CD4-positive, alpha-beta T cell treated with Interleukin-15 for 1 hour (primary cell): ENCODE data around the gene CRB2.
"Not testable (repeated sequence)": the region's sequence is repeated elsewhere in the genome, so short reads cannot be mapped to it uniquely, and the experiment has no call there.

Experiments
- DNase-seq: peaks from one replicate; pipeline ENCODE4 v3.0.0-alpha.2; 2020

The CRB2 gene

GRCh38 chr9:123331346-123332060, 24.5 kb upstream of the CRB2 start:
- no peak for DNase-seq

GRCh38 chr9:123333058-123333669, 22.8 kb upstream of the CRB2 start:
- DNase-seq: not testable (repeated sequence)

DNA sequence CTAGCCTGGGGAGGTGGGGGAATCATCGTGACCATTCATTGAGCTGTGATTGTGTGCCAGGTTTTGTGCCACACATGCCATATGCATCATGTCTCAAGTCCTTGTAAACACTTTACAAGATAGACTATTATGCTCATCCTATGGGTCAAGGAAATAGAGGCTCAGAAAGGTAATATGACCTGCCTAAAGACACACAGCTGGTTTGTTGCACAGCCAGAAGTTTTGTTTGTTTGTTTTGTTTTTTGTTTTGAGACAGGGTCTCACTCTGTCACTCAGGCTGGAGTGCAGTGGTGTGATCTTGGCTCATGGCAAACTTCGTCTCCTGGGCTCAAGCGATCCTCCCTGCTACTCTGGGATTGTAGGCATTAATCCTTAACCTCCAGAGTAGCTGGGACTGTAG, 21.4 kb upstream of the CRB2 start:
- no peak for DNase-seq

GRCh38 chr9:123335193-123335985, 20.6 kb upstream of the CRB2 start:
- no peak for DNase-seq

DNA sequence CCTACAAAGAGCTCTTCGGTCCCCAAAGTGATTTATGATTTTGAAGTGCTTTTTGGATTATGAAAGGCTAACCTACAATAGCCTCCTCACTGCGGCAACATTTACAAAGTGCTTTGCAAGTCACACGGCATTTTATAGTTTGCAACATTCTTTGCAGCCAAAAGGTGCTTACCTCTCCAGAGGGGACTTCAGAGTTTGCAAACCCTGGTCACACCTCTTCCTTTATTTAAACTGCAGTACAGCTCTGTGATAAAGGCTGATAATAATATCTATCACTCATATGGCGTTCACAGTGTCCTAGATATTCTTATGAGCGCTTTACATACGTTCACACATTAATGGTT, 20.0 kb upstream of the CRB2 start:
- DNase-seq: no peak

DNA sequence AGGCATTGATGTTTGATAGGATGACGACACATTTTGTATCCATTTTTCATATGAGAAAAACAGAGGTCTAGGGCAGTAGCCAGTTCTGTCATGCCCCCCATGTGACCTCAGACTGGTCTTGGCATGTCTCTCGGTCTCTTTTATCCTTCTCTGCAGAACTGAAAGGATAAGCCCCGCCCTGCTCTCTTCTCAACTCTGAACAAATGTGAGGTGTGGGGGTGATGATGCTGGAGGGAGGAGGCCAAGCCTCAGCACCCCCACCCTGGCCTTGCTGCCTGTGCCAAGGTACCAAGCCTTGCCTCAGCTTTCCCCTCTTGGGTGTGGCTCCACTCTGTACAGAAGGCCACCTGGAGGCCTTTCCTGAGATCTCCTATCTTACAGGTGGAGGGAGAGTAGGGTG, 19.5 kb upstream of the CRB2 start:
- DNase-seq: no peak

GRCh38 chr9:123336959-123337358, 19.0 kb upstream of the CRB2 start:
- no peak for DNase-seq

DNA sequence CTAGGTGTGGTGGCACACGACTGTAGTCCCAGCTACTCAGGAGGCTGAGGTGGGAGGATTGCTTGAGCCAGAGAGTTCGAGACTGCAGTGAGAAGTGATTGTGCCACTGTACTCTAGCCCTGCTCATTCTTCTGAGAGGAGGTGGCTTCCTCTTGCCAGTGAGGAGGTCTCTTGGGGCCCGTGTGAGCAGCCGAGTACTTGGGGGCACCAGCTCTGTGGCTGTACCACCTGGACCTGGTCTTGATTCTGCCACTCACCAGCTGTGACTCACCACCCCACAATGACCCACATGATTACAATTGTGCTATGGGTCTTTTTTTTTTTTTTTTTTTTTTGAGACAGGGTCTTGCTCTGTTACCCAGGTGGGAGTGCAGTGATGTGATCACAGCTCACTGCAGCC, 18.0 kb upstream of the CRB2 start:
- DNase-seq: peak; percentile 77

DNA sequence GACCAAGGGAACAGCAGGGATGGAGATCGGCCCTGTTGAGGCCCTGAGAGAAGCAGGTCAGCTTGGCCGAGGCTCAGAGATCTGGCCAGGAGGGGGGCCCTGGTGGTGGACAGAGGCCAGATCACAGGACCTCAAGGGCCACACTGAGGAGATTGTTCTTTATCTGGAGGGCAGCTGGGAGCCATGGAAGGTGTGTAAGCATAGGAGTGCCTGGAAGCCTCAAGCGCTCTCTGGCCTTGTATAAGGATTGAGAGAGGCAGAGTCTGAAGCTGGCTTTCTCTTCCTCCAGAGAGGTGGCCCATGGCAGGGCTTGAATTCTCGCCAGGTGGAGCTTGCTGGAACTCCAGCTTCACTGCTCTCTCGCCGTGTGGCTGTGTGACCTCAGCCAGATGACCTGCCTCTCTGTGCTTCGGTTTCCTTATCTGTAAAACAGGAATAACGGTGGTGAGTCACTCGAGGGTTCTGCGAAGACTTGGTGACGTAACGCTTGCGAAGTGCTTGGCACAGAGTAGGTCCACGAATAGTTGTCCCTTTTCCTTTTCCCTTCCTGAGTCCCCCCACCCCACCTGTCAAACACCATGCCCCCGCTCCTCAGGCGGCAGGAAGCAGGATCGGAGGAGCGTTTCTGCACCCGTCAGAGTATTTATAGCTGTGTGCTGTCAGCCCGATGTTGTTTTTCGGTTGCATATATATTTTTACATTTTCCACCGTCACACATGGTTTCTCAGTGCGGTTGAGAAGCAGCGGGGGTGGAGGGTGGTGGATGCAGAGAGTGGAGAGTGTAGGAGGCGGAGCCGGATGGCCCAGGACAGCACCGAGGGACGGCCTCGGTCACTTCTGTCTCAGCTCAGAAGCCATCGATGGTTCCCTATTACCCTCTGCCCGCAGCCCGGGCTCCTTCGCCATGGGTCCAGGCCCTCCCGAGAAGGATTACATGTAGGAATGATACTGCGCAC, 17.0 kb upstream of the CRB2 start:
- peak; percentile 77 for DNase-seq

DNA sequence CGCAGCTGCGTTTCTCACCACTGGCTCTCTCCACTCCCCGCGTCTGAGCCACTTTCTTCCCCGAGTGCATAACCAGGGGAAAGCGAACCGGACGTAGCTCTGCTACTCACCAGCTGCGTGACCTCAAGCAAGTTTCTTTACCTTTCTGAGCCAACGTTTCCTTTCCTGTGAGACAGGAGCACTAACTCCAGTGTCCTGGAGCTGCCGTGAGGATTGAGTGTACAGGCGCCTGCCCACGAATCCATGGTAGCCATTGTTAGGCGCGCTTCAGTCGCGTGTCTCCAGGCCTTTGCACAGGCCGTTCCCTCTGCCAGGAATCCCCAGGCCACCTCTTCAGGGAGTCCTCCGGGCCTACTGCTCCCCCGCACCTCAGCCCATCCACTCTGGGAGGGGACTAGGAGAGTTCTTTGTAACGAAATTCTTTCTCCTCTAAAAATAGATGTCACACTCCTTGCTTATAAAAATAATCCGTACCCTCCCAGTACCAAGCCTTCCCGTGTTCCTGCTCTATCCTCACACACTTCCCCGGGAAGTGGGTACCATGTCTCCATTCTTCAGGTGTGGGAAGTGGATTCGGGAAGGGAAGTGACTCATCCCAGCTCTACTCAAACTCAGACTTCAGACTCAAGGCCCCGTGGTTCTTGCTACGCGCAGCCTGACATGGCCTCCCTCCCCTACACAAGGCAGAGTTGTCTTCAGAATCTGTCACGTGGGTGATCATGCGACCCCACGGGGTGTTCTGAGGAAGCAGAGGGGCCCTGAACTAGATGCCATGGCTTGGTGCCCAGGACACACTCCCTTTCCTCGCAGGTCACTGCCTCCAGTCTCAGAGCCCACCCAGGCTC, 16.1 kb upstream of the CRB2 start:
- DNase-seq: no peak

DNA sequence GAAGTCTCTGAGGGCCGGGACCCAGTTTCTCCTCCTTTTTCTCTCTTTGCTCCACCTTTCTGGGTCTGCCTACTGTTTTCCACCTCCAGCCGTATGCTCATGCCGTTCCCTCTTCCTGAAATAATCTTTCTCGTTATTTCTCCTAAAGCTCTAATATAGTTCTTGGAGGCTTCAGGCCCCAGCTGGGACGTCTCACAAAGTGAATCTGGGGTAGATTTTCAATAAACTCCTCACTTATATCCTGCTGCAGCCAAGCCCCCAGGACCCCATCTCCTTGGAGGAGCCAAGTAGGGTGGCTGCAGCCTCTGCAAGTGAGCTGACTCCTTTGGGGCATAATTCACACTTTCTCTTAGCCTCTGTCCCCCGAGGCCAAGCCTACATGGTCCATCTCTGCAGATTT, 14.2 kb upstream of the CRB2 start:
- no peak for DNase-seq

DNA sequence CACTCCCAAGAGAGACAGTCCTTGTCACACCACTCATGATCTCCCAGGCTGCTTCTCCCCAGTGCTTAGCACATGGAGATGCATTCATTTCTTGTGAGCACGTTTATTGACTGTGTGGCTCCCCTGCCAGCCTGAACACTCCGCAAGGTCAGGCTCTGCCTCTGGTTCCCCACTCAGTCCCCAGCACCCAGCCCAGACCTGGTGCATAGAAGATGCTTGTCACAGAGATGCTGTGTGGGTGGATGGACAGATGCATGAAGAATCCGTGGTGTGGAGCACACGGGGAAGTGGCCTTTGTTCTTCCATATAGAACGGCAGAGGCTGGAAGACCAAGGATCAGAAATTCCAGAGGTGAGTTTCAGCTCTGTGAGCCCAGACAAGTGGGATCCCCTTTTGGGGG, 13.8 kb upstream of the CRB2 start:
- no peak for DNase-seq

GRCh38 chr9:123343443-123344191, 12.4 kb upstream of the CRB2 start:
- peak; percentile 60 for DNase-seq

DNA sequence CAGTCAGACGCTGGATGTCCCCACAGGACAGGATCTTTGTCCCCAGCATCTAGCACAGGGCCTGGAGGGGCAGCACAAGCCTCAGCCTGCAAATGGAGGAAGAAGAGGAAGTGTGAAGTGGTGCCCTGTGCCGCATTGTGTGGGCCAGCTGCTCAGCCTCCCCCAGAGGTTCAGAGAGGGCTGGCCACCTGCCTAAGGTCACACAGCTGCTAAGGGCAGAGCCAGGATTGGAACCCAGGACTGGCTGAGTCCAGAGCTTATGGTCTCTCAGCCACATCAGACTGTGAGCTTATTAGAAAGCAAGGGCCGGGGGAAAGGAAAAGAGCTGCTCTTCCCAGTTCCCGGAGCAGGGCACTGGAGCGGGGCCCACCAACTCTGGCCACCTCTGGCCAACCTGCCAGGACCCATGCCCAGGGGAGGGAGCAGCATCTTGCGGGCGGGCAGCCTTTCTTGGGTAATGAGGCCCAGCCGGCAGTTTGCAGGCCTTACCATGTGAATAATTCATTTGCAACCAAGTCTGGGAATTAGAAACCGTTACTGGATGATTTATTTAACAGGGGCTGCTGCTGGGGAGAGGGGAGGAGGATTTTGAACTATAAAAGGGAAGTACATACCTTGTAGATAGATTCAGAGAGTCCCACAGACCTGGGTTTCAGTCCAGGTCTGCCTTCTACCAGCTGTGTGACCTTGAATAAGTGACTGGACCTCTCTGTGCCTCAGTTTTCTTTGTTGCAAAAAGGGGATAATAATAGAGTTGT, 11.6 kb upstream of the CRB2 start:
- DNase-seq: no peak

DNA sequence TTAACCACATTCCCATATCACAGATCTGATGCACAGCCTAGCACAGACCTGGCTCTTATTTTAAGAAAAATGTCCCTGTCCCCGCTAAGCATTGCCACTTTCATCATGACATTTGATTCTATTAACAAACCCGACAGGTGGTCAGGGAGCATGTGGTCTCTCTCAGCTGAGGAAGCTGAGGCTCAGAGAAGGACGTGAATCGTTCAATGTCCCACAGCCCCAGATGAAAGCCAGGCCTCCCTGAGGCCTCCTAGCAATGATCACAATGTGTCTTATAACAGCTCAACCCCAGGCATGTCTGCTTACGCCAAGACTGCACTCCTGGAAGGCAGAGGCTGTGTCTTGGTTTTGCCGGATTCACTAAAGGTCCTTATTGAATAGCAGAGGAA, 10.4 kb upstream of the CRB2 start:
- DNase-seq: no peak

DNA sequence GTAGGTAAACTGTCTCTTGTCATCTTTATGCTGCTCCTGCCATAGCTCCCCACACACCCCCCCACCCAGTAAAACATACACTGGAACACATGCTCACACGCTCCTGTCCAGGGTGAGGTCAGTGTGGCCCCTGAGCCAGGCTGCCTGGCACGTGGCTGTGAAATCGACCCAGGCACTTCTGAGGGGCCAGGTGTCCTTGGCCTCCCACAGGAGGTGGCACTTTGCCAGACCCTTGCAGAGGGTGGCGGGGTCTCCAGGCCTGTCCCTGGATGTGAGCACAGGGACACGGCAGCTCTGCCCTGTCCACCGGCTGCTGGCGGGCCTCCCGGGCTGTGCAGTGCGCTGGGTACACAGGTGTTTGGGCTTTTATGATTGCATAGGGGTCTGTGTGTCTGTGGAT, 10.0 kb upstream of the CRB2 start:
- no peak for DNase-seq

GRCh38 chr9:123346826-123347225, 9.2 kb upstream of the CRB2 start:
- DNase-seq: no peak

GRCh38 chr9:123347289-123348060, 8.5 kb upstream of the CRB2 start:
- DNase-seq: no peak

GRCh38 chr9:123348317-123348992, 7.5 kb upstream of the CRB2 start:
- DNase-seq: no peak
